Fibroblast of lung (primary cell): ENCODE data around the gene GSPT1.

Source experiments
- EZH2 ChIP-seq: IDR thresholded peaks from 2 replicates; pipeline ENCODE4 v1.5.1; 2012; ENCODE audit warnings: low read length, control low read depth, mild to moderate bottlenecking; ENCODE audit errors: missing control alignments
- TF ChIP-seq, protein P1 (sequence below), 2 donors: IDR thresholded peaks in 1 of 2; conservative IDR thresholded peaks in 1 of 2; 1 replicate in 1 of 2; 2 replicates in 1 of 2; pipeline ENCODE4 v1.5.1; 2011 to 2012; ENCODE audit warnings: low read length in 2 of 2, control low read depth in 1 of 2, inconsistent platforms in 1 of 2, low read depth in 1 of 2, mild to moderate bottlenecking in 1 of 2

DNA sequence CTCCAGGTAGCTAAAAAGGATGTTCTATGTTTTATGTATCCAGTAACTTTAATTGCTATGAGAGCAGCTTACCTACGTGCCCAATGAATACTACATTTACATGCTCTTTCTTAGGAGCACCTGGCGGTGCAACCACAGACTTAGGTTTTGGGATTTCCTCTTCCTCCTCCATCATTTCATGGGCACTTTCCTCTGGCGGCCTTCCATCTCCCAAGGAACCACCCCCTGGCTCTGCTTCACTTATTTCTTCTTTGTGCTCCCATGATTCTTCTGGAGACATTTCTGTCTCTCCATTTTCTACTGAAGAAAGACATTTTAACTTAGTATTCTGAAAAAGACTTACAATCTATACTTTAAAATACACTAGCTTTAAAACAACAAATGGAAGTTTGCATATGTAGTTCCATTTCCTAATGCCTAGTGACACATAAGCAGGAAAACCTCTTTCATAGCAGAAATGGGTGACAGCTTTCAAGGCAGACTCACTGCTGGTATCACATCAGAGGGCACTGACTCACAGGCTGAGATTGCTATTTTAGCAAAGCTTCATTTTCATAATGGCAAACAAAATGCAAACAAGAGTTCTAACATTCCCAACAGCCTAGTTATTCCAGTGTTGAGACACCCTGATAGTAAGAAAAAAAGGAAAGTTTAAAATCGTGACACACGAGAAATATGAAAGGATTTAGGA, 19.1 kb downstream of the GSPT1 start:
- TF ChIP-seq, protein P1, sequence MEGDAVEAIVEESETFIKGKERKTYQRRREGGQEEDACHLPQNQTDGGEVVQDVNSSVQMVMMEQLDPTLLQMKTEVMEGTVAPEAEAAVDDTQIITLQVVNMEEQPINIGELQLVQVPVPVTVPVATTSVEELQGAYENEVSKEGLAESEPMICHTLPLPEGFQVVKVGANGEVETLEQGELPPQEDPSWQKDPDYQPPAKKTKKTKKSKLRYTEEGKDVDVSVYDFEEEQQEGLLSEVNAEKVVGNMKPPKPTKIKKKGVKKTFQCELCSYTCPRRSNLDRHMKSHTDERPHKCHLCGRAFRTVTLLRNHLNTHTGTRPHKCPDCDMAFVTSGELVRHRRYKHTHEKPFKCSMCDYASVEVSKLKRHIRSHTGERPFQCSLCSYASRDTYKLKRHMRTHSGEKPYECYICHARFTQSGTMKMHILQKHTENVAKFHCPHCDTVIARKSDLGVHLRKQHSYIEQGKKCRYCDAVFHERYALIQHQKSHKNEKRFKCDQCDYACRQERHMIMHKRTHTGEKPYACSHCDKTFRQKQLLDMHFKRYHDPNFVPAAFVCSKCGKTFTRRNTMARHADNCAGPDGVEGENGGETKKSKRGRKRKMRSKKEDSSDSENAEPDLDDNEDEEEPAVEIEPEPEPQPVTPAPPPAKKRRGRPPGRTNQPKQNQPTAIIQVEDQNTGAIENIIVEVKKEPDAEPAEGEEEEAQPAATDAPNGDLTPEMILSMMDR (conservative IDR thresholded peaks at IDR 0.05 in 1 of 2, IDR thresholded peaks at IDR 0.05 in 1 of 2; ENCODE audit: low read depth in 1 of 2, low read length in 2 of 2): no peak
- TF ChIP-seq EZH2: no peak
